ENCODE data around the gene CDYL. TPM values are rescaled to one million over a fixed set of nuclear protein-coding genes. Genes with fewer than 3 reads are reported as not detected.

The CDYL gene
- polyA plus RNA-seq, 4 donors, result 6.2 to 15.4 (median 7.4) TPM

- no peaks in the 10 kb centered on the region for H3K27me3 ChIP-seq (ENCODE audit: control insufficient read depth in 3 of 3, insufficient read depth in 3 of 3, low read length in 3 of 3)
- no peak overlapping the region for H3K27ac ChIP-seq (ENCODE audit: low read depth in 1 of 3, low read length in 2 of 3)
- DNase-seq (no peak), FAIRE-seq (no peak)
- no peaks in the 10 kb centered on the region for H3K4me1 ChIP-seq (ENCODE audit: control insufficient read depth in 3 of 3, insufficient read depth in 2 of 3, low read depth in 1 of 3, low read length in 2 of 3)
- peaks cover 0 to 6% of the 10 kb centered on the region in 2 donors for H3K9me3 ChIP-seq (ENCODE audit: control insufficient read depth in 2 of 2, insufficient read depth in 1 of 2, low read depth in 1 of 2, low read length in 1 of 2)
- 74 to 84% (median 80%) methylated on average over 6 of the region's 6 CpGs for WGBS, 3 donors
- no peak overlapping the region for H3K4me3 ChIP-seq (ENCODE audit: low read depth in 1 of 3, low read length in 3 of 3)
- H3K36me3 ChIP-seq (ENCODE audit: control insufficient read depth in 3 of 3, insufficient read depth in 2 of 3, low read depth in 1 of 3, low read length in 3 of 3), result peaks cover 0 to 2% (median 0%) of the 10 kb centered on the region in 3 donors
These were observed 97.7 kb downstream of the CDYL start for GRCh38 chr6:4873928-4874327.

- FAIRE-seq, result no peak
- DNase-seq, result peak; percentile 77 to 81
These were observed 103.6 kb downstream of the CDYL start for GRCh38 chr6:4879741-4880275.

GRCh38 chr6:4880363-4880762 lies 104.2 kb downstream of the CDYL start:
- FAIRE-seq (no peak), DNase-seq (no peak)
- Histone ChIP-seq H3K27ac (ENCODE audit: low read depth in 1 of 3, low read length in 2 of 3) (peak overlapping the region in 1 of 3 donors; percentile 19), H3K27me3 (ENCODE audit: control insufficient read depth in 3 of 3, insufficient read depth in 3 of 3, low read length in 3 of 3) (no peaks in the 10 kb centered on the region), H3K4me1 (ENCODE audit: control insufficient read depth in 3 of 3, insufficient read depth in 2 of 3, low read depth in 1 of 3, low read length in 2 of 3) (peaks cover 0 to 7% (median 2%) of the 10 kb centered on the region in 3 donors), H3K4me3 (ENCODE audit: low read depth in 1 of 3, low read length in 3 of 3) (no peak overlapping the region), H3K36me3 (ENCODE audit: control insufficient read depth in 3 of 3, insufficient read depth in 2 of 3, low read depth in 1 of 3, low read length in 3 of 3) (peaks cover 0 to 2% (median 0%) of the 10 kb centered on the region in 3 donors), H3K9me3 (ENCODE audit: control insufficient read depth in 2 of 2, insufficient read depth in 1 of 2, low read depth in 1 of 2, low read length in 1 of 2) (peaks cover 0 to 4% of the 10 kb centered on the region in 2 donors)
- 40 to 58% (median 41%) methylated on average over 3 of the region's 3 CpGs for WGBS, 3 donors

More at GRCh38 chr6:4879741-4880275, 103.6 kb downstream of the CDYL start:
- Histone ChIP-seq H3K36me3 (ENCODE audit: control insufficient read depth in 3 of 3, insufficient read depth in 2 of 3, low read depth in 1 of 3, low read length in 3 of 3) (peaks cover 0 to 2% (median 0%) of the 10 kb centered on the region in 3 donors), H3K4me3 (ENCODE audit: low read depth in 1 of 3, low read length in 3 of 3) (no peak overlapping the region), H3K9me3 (ENCODE audit: control insufficient read depth in 2 of 2, insufficient read depth in 1 of 2, low read depth in 1 of 2, low read length in 1 of 2) (no peaks in the 10 kb centered on the region), H3K4me1 (ENCODE audit: control insufficient read depth in 3 of 3, insufficient read depth in 2 of 3, low read depth in 1 of 3, low read length in 2 of 3) (peaks cover 0 to 7% (median 2%) of the 10 kb centered on the region in 3 donors), H3K27me3 (ENCODE audit: control insufficient read depth in 3 of 3, insufficient read depth in 3 of 3, low read length in 3 of 3) (no peaks in the 10 kb centered on the region), H3K27ac (ENCODE audit: low read depth in 1 of 3, low read length in 2 of 3) (peak overlapping the region in 1 of 3 donors; percentile 54)
- 45 to 73% (median 54%) methylated on average over 6 of the region's 6 CpGs for WGBS, 3 donors

- Histone ChIP-seq H3K27me3 (ENCODE audit: control insufficient read depth in 3 of 3, insufficient read depth in 3 of 3, low read length in 3 of 3) (no peaks in the 10 kb centered on the region), H3K27ac (ENCODE audit: low read depth in 1 of 3, low read length in 2 of 3) (no peak overlapping the region), H3K36me3 (ENCODE audit: control insufficient read depth in 3 of 3, insufficient read depth in 2 of 3, low read depth in 1 of 3, low read length in 3 of 3) (peaks cover 0 to 2% (median 0%) of the 10 kb centered on the region in 3 donors), H3K4me3 (ENCODE audit: low read depth in 1 of 3, low read length in 3 of 3) (no peak overlapping the region), H3K4me1 (ENCODE audit: control insufficient read depth in 3 of 3, insufficient read depth in 2 of 3, low read depth in 1 of 3, low read length in 2 of 3) (peaks cover 0 to 7% (median 2%) of the 10 kb centered on the region in 3 donors), H3K9me3 (ENCODE audit: control insufficient read depth in 2 of 2, insufficient read depth in 1 of 2, low read depth in 1 of 2, low read length in 1 of 2) (peaks cover 0 to 4% of the 10 kb centered on the region in 2 donors)
- 19 to 70% (median 53%) methylated on average over 3 of the region's 3 CpGs for WGBS, 3 donors
- no peak for FAIRE-seq
- no peak for DNase-seq
These were observed 107.1 kb downstream of the CDYL start for GRCh38 chr6:4883298-4883697.

GRCh38 chr6:4884646-4885340 lies 108.6 kb downstream of the CDYL start:
- Histone ChIP-seq H3K27ac (ENCODE audit: low read depth in 1 of 3, low read length in 2 of 3) (no peak overlapping the region), H3K27me3 (ENCODE audit: control insufficient read depth in 3 of 3, insufficient read depth in 3 of 3, low read length in 3 of 3) (no peaks in the 10 kb centered on the region), H3K4me1 (ENCODE audit: control insufficient read depth in 3 of 3, insufficient read depth in 2 of 3, low read depth in 1 of 3, low read length in 2 of 3) (peaks cover 0 to 4% (median 2%) of the 10 kb centered on the region in 3 donors), H3K4me3 (ENCODE audit: low read depth in 1 of 3, low read length in 3 of 3) (no peak overlapping the region), H3K36me3 (ENCODE audit: control insufficient read depth in 3 of 3, insufficient read depth in 2 of 3, low read depth in 1 of 3, low read length in 3 of 3) (peaks cover 0 to 2% (median 0%) of the 10 kb centered on the region in 3 donors), H3K9me3 (ENCODE audit: control insufficient read depth in 2 of 2, insufficient read depth in 1 of 2, low read depth in 1 of 2, low read length in 1 of 2) (peaks cover 0 to 4% of the 10 kb centered on the region in 2 donors)
- 59 to 75% (median 72%) methylated on average over 7 of the region's 7 CpGs for WGBS, 3 donors
- FAIRE-seq (no peak), DNase-seq (no peak)

GRCh38 chr6:4885341-4885933 lies 109.2 kb downstream of the CDYL start:
- no peak overlapping the region for H3K27ac ChIP-seq (ENCODE audit: low read depth in 1 of 3, low read length in 2 of 3)
- peaks cover 0 to 4% of the 10 kb centered on the region in 2 donors for H3K9me3 ChIP-seq (ENCODE audit: control insufficient read depth in 2 of 2, insufficient read depth in 1 of 2, low read depth in 1 of 2, low read length in 1 of 2)
- no peak for DNase-seq
- WGBS, 3 donors, result 64 to 82% (median 80%) methylated on average over 4 of the region's 4 CpGs
- peaks cover 0 to 2% (median 0%) of the 10 kb centered on the region in 3 donors for H3K36me3 ChIP-seq (ENCODE audit: control insufficient read depth in 3 of 3, insufficient read depth in 2 of 3, low read depth in 1 of 3, low read length in 3 of 3)
- H3K4me3 ChIP-seq (ENCODE audit: low read depth in 1 of 3, low read length in 3 of 3), result no peak overlapping the region
- no peaks in the 10 kb centered on the region for H3K27me3 ChIP-seq (ENCODE audit: control insufficient read depth in 3 of 3, insufficient read depth in 3 of 3, low read length in 3 of 3)
- FAIRE-seq, result no peak
- H3K4me1 ChIP-seq (ENCODE audit: control insufficient read depth in 3 of 3, insufficient read depth in 2 of 3, low read depth in 1 of 3, low read length in 2 of 3), result peaks cover 0 to 2% (median 0%) of the 10 kb centered on the region in 3 donors

GRCh38 chr6:4888841-4889240 lies 112.6 kb downstream of the CDYL start:
- H3K36me3 ChIP-seq (ENCODE audit: control insufficient read depth in 3 of 3, insufficient read depth in 2 of 3, low read depth in 1 of 3, low read length in 3 of 3), result peaks cover 4 to 19% (median 5%) of the 10 kb centered on the region in 3 donors

GRCh38 chr6:4889701-4890100 lies 113.5 kb downstream of the CDYL start:
- no peak for FAIRE-seq
- H3K27me3 ChIP-seq (ENCODE audit: control insufficient read depth in 3 of 3, insufficient read depth in 3 of 3, low read length in 3 of 3), result no peaks in the 10 kb centered on the region
- H3K27ac ChIP-seq (ENCODE audit: low read depth in 1 of 3, low read length in 2 of 3), result no peak overlapping the region
- H3K9me3 ChIP-seq (ENCODE audit: control insufficient read depth in 2 of 2, insufficient read depth in 1 of 2, low read depth in 1 of 2, low read length in 1 of 2), result peaks cover 0 to 4% of the 10 kb centered on the region in 2 donors
- H3K4me3 ChIP-seq (ENCODE audit: low read depth in 1 of 3, low read length in 3 of 3), result no peak overlapping the region
- H3K36me3 ChIP-seq (ENCODE audit: control insufficient read depth in 3 of 3, insufficient read depth in 2 of 3, low read depth in 1 of 3, low read length in 3 of 3), result peaks cover 4 to 26% (median 5%) of the 10 kb centered on the region in 3 donors
- DNase-seq, result no peak
- H3K4me1 ChIP-seq (ENCODE audit: control insufficient read depth in 3 of 3, insufficient read depth in 2 of 3, low read depth in 1 of 3, low read length in 2 of 3), result no peaks in the 10 kb centered on the region
- WGBS, 3 donors, result 68 to 92% (median 83%) methylated on average over 5 of the region's 5 CpGs

More at GRCh38 chr6:4888841-4889240, 112.6 kb downstream of the CDYL start:
- 93 to 100% (median 97%) methylated on average over 2 of the region's 2 CpGs for WGBS, 3 donors
- peaks cover 0 to 4% of the 10 kb centered on the region in 2 donors for H3K9me3 ChIP-seq (ENCODE audit: control insufficient read depth in 2 of 2, insufficient read depth in 1 of 2, low read depth in 1 of 2, low read length in 1 of 2)
- no peak for FAIRE-seq
- no peaks in the 10 kb centered on the region for H3K4me1 ChIP-seq (ENCODE audit: control insufficient read depth in 3 of 3, insufficient read depth in 2 of 3, low read depth in 1 of 3, low read length in 2 of 3)
- no peaks in the 10 kb centered on the region for H3K27me3 ChIP-seq (ENCODE audit: control insufficient read depth in 3 of 3, insufficient read depth in 3 of 3, low read length in 3 of 3)
- H3K27ac ChIP-seq (ENCODE audit: low read depth in 1 of 3, low read length in 2 of 3), result no peak overlapping the region
- H3K4me3 ChIP-seq (ENCODE audit: low read depth in 1 of 3, low read length in 3 of 3), result no peak overlapping the region
- no peak for DNase-seq
